GM21576 (cell line): ENCODE results near the gene HNRNPH2.

Source experiments
- ATAC-seq: cut with Tn5 transposase; IDR thresholded peaks from one replicate; pipeline ENCODE4 v1.9.1; 2021; ENCODE audit warnings: mild to moderate bottlenecking, moderate library complexity; ENCODE audit not compliant: unreplicated experiment

Gene HNRNPH2

DNA sequence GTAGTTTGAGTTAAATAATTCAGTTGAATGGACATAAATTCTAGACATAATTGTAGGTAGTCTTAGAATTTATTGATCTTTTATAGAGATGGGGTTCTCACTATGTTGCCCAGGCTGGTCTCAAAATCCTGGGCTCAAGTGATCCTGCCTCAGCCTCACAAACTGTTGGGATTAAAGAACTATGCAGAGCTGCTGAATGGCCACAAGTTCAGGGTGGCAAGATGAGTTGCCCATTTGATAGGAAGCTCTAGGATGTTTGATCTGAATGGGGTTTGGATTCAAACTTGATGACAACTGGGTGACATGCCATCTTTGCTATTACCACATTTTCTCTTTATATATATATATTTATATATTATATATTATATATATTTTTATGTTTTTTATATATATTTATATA is 13.7 kb upstream of the HNRNPH2 start:
- no peak for ATAC-seq

DNA sequence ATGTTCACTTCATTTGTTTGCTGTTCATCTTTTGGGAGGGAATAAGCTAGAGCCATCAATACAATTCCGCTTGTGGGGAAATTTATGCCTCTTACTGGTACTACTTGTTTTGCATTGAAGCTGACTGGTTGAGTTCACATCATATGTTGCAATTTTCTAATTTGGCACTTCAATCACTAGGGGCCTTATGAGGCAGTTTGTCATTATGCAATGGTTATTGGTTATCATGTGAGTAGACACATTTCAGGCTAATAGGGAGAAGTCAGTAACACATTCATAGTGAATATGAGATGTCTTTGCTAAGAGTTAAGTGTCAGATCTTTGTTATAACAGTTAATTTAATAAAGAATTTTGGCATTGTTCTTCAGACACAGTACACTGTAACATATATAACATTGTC is 12.2 kb upstream of the HNRNPH2 start:
- ATAC-seq: no peak

DNA sequence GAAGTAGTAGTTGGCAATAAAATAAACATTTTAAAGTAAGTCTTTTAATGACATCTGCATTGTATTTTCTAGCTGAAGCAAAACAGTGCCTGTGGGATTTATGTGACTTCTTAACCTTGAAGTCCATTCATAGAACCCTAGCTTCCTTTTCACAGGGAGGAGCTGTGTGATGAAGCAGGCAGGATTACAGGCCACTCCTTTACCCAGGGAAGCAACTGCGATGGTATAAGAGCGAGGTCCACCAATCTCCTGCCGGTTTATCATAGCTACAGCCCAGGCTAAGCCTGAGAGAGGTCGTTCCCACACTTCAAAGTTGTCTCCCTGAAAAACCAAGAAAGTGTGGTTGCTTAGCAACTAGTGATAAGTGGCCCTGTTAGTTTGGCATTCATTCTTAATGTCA is 10.2 kb upstream of the HNRNPH2 start:
- ATAC-seq: no peak

DNA sequence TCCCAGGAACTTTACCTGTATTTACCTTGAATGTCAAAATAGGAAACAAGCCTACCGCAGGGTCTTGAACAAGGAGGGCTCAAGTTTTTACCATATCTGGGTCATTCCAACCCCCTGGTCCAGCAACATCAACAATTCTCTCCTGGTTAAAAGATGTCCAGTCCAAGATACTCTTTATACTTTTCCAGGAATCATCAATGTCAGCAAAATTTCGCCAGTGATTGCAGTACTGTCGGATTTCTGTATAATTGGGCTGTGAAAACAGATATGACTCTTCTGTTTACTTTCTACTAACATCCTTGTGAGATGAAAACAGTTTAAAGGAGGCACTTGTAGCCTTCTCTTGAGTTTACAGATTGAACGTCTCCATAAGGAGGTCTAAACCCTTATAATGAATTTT is 9.3 kb upstream of the HNRNPH2 start:
- no peak for ATAC-seq

DNA sequence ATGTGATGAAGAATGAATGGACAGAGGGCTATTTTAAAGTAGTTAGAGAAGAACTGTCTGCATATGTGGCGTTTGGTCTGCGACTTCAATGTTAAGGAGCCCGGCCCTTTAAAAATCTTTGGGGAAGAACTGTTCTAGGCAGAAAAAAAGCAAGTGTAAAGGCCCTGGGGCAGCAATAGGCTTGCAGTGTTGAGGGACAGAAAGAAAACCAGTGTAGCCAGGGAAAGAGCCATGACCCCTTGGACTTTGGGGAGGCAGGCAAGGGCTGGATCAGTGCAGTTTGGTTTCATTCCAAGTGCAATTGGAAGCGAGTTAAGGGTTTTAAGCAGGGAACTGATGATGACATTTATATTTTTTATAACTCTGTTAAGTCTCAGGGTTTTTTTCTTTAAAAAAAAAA is 8.2 kb upstream of the HNRNPH2 start:
- ATAC-seq: no peak

DNA sequence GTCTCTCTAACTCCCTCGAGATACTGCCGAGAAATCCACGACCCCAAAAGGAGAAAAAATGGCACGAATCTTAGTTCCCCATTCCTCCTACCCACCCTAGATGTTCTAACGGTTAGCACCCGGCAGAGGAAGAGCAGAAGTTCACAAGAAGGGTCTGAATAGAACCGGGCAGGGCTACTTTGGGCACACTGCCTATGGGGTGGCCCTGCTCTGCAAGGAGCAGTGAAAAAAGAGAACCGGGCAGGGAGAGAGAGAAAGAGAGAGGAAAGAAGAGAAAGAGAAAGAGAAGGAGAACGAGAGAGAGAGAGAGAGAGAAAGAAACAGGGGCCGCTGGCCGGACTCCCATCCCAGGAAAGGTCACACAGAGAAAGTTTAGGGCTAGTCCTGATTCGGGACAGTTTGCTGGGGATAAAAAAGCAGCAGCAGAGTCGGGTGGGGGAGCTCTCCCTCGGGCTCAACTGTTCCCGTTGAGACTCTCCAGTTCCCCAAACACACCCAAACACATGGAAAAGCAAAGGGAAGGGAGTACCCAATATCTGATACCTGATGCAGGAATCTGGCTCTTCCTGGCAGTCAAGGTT is 765 bp upstream of the HNRNPH2 start:
- ATAC-seq: no peak

DNA sequence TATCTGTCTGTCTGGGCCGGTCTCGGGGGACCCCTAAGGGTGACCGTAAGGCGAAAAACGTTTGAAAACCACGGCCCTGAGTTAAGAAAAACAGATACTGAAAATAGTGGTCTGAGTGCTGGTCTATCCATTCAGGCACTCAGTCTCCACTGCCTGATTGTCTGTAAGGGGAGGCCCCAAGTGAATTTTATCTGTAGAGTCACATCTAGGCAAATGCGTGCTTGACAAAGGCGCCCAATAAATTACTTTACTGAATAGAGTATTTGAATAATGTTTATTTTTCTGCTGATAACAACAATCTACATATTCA is 465 bp downstream of the HNRNPH2 start:
- no peak for ATAC-seq

DNA sequence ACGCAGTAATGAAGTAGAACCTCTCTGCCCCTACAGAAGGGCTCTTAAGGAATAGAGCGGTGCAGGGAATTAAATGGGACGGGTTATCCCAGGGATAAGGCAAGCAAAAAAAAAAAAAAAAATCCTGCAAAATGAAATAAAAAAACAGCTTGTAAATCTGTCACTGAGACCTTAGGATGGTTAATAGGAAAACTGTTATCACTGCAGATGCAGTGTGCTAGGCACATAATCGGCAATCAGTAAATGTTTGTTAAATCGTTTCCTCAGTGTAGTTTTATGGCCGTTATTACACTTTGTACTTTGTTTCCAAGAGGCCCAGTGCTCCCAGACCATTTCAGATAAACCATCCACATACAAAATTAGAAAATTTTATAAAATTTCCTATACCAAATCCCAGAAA is 1.0 kb downstream of the HNRNPH2 start:
- ATAC-seq: no peak

DNA sequence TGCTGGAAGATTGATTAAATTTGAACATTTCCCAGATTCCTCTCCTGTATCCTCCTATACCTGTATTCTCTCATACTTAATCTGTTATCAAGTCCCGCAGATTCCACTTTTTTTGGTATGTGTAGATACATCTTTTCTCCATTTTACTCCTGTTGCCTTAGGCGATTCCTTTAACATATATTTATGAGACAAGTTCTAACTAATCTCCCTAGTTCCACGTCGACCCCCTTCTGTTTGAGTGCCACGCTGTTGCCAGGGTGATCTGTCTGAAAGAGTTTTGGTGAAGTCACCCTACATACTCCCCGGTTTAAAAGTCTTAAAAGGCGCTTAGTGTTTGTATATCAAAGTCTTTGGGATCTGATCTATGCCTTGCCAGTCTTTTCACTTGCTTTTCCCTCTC is 2.4 kb downstream of the HNRNPH2 start:
- no peak for ATAC-seq

DNA sequence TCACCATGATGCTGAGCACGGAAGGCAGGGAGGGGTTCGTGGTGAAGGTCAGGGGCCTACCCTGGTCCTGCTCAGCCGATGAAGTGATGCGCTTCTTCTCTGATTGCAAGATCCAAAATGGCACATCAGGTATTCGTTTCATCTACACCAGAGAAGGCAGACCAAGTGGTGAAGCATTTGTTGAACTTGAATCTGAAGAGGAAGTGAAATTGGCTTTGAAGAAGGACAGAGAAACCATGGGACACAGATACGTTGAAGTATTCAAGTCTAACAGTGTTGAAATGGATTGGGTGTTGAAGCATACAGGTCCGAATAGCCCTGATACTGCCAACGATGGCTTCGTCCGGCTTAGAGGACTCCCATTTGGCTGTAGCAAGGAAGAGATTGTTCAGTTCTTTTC is 4.0 kb downstream of the HNRNPH2 start:
- no peak for ATAC-seq

DNA sequence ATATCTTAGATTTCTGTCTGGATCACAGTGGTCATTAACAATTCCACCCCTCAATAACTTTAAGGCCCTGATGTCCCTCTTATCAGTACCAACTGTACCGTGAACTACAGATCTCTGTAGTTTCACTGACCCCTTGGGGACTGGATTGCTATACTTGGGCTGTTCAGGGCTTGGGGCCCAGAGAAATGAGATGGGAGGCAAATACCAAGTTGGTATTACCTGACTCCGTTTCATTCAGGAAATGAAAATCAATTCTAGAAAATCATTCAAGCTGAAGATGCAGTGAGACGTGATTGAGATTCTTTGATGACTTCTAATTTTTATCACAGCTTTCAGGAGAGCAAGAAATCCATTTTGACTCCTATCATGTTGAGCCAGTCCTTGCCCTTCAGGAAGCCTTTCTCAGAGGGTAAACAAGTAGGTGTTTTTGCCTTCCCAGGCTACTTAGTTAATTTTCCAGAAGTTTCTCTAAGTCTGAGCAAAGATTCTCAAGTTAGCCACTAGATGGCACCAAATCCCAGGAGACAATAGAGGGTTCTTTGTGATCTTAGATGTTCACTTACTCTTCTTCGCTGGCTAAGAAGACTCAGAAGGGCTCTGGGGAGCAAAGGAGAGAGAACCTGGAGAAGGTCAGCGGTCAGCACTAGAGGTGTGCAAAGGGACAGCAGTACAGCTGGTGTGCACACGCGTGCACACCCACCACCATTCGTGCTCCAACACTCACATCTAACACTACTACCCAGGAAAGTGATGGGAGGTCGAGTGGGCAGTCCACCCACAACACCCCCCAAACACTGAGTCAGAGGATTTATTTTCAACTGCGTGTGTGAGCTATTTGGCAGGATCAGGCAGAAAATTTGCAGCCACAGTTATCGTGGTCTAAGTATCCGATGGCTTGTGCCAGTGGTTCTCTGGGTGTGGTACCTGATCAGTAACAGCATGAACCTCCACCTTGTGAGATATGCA is 7.4 kb downstream of the HNRNPH2 start:
- peak; percentile 63 for ATAC-seq

DNA sequence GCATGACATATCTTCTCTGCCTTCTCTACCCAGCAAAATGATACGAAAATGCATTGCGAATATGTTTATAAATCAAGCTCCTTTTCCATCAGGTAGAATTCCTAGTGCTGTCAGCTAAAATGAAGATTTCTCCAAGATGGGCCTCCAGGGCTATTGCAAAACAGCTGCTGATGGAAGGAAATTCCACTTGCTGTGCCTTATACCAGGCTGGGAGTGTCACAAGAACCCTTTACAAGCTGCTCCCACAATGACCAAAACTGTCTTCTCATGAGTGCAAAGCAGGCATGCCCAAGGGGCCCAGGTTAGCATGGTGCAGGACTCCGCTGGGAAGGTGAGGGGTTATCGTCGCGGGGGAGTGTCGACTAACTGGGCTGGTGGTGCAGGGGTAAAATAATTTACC is 8.7 kb downstream of the HNRNPH2 start:
- no peak for ATAC-seq

DNA sequence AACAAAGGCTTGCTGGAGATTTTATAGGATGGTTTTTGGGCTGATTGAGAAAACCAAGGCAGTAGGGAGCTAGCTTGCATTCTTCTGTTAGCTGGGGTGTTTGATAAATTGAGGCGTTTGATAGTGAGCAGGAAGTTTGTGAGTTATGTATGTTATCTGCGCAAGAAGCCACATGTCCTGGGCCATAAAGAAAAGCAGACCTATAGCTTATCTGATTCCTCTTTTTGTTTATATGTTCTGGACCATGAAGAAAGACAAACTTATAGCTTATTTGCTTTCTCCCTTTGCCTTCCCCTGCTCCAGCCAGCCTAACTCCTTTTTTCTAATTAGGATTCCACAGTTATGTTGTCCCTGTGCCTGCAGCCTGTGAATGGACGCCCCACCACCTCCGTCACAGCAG is 9.2 kb downstream of the HNRNPH2 start:
- no peak for ATAC-seq

DNA sequence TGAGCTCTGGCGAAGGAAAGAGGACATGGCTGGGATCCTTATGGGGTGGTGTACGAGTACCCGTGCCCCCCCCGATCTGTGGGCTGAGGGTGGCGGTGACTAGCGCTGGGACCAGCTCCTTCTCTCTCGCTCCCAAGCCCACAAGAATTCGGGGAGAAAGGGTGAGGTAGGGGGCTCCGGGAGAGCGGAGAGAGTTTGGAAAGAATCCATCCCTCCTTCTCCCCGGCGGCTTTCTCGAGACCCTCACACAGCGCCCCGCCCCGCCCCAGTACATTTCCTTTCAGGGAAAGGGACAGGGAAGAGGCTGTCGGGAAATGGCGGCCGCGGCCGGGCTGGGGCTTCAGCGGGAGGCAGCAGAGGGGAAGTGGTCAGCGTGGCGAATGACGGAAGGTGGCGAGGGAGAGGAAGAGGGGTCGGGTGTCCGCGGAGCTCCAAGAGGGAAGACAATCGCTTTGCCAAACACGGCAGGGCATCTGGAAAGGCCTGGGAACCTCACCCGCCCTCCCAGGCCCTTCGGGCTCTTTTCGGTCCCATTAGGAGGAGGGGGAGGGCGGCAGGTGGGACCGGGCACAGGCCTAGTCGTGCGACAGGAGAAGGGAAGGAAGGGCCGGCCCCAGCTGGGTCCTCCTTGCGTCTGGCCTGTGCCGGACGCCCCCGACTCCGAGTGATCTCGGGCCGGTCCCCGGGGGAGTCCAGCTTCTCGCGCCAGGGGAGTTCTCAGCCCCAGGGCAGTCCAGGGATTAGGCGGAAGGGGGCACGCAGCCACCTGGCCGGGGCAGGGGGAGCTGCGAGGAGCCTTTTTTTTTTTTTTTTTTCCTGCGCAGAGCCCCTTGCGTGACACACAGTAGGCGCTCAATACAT is 10.2 kb downstream of the HNRNPH2 start:
- no peak for ATAC-seq

DNA sequence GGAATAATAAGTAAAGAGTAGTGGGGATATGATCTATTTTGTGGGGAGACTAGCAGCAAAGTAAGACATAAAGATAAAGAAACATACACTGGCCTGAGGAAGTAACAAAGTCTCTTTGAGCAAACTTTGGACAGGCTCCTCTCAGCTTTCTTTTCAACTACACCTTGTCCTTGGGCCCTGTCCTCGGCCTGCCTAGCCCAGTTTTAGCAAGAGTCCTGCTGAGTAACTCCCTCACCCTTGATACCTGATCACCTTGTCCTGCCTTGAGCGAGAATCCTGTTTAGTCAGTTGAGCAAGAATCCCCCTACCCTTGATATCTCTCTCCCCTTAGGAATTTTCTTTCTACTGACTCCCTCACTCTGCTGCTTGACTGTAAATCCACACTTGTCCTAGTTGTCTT is 11.5 kb downstream of the HNRNPH2 start:
- no peak for ATAC-seq

DNA sequence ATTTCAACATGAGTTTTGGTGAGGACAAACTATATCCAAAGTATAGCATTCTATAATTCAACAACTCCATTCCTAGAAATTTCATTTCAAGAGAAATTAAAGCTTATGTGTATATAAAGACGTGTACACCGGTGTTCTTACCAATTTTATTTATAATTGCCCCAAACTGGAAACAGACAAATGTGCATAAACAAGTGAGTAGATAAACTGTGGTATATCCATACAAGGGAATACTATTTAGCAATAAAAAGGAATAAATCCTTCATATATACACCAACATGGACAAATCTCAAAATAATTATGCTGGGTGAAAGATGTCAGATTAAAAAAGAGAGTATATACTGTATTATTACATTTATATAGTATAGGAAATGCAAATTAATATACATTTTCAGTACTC is 19.9 kb downstream of the HNRNPH2 start:
- no peak for ATAC-seq

DNA sequence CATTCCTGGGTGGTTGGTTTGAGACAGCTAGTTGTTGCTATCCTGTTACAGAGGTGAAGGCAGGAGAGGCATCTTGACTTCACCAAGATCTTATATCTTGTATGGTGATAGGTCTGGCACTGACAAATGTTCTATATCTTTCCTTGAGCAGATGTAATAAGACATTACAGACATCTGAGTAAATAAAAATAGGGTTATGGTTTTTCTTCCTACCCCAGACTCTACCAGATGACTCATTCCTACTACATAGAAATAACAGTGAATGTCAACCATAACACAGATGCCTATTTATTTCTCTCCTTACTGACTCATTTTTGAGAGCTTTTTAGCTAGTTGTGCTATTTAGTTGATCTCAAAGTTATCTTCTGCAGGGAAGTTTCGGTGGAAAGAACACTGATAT is 21.9 kb downstream of the HNRNPH2 start:
- ATAC-seq: peak; percentile 47

DNA sequence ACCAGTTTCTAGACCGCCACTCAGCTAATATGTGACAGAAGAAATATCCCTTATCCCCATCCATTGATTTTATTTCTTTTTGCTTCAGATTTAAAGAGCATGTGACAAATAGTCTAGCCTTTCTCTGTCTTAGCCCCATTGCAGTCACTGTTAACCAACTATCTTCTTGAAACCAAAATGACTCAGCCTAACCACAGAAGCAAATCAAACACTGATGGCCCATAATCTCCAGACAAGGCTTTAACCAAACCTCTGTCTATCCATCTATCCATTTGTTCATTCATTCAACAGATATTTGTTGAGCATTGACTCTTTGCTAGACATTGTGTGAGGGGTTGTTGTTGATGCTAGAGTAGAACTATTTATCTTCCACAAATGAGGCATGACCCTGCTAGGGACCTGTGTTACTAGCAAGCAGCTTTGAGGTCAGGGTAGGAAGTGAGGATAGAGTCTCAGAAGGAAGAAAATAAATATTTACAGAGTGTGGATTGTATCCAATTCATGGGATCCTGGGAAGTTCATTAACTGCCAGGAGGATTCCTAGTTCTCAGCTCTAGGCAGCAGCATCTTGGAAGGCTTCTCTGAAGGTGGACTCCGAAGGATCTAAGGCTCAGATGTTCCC is 22.5 kb downstream of the HNRNPH2 start:
- peak; percentile 84 for ATAC-seq

DNA sequence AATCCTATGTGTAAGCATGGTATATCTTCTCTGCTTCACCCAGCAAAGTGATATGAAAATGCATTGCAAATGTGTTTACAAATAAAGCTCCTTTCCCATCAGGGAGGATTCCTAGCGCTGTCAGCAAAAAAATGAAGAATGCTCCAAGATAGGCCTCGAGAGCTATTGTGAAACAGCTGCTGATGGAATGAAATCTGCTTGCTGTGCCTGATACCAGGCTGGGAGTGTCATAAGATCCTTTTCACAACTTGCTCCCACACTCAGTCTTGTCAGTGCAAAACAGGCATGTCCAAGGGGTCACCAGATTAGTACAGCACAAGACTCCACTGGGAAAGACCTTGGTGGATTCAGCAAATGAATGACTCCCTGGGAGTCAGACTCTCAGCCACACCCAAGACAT is 34.1 kb downstream of the HNRNPH2 start:
- ATAC-seq: no peak

DNA sequence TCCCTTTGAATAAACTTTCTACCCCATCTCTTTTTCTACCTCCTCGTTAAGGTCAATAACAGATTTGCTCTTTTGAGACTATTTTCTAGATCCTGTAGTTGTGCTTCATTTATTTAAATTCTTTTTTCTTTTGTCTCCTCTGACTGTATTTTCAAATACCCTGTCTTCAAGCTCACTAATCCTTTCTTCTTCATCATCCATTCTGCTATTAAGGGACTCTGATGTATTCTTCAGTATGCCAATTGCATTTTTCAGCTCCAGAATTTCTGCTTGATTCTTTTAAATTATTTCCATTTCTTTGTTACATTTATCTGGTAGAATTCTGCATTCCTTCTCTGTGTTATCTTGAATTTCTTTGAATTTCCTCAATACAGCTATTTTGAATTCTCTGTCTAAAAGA is 41.3 kb downstream of the HNRNPH2 start:
- no peak for ATAC-seq

DNA sequence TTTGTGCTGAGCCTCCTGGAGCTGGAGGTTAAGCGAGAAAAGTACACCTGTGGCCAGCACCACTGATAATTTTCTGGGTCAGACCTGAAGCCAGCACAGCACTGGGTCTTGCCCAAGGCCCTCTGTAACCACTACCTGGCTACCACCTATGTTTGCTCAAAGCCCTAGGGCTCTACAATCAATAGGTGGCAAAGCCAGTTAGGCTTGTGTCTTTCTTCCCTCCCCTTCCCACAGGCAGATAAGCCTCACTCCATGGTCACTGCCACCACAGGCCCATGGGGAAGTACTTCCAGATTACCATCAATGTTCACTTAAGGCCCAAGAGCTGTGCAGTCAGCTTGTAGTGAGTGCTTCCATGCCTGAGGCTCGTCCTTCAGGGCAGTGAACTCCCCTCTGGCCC is 42.1 kb downstream of the HNRNPH2 start:
- no peak for ATAC-seq
